ENCODE measurements around the gene SIL1. TPM values are rescaled to one million over a fixed set of nuclear protein-coding genes. Genes with fewer than 3 reads are reported as not detected.

Gene SIL1
- total RNA-seq, 2 donors from 2014 or later, result 69.9 to 75.6 TPM

GRCh38 chr5:139023286-139023685, 174.9 kb downstream of the SIL1 start:
- intact Hi-C loops (cut with DNase I), result no loop called here
- no peaks in the 10 kb centered on the region for H3K27me3 ChIP-seq (replicated peaks; ENCODE audit: insufficient read depth)
- 80% methylated on average over 8 of the region's 8 CpGs for WGBS
- DNase-seq (ENCODE audit: low spot score), result no peak
- no peak for TF ChIP-seq POLR2AphosphoS5 (IDR thresholded peaks at IDR 0.05)
- no peak for TF ChIP-seq POLR2A (IDR thresholded peaks at IDR 0.05)
- no peak for TF ChIP-seq CTCF (IDR thresholded peaks at IDR 0.05)
- H3K4me3 ChIP-seq, result no peak overlapping the region
- H3K36me3 ChIP-seq, result no peaks in the 10 kb centered on the region
- no peaks in the 10 kb centered on the region for H3K4me1 ChIP-seq (replicated peaks)
- no peaks in the 10 kb centered on the region for H3K9me3 ChIP-seq
- H3K27ac ChIP-seq, result no peak overlapping the region

GRCh38 chr5:139022528-139022927, 175.6 kb downstream of the SIL1 start:
- intact Hi-C loops (cut with DNase I), result no loop called here
- Histone ChIP-seq H3K9me3 (no peaks in the 10 kb centered on the region), H3K27me3 (replicated peaks; ENCODE audit: insufficient read depth) (no peaks in the 10 kb centered on the region), H3K4me1 (replicated peaks) (no peaks in the 10 kb centered on the region), H3K4me3 (no peak overlapping the region), H3K27ac (no peak overlapping the region), H3K36me3 (no peaks in the 10 kb centered on the region)
- WGBS, result 60% methylated on average over 1 of the region's 1 CpG
- peak; percentile 57 for DNase-seq (ENCODE audit: low spot score)
- TF ChIP-seq POLR2AphosphoS5 (IDR thresholded peaks at IDR 0.05), result peak; percentile 53
- no peak for TF ChIP-seq CTCF (IDR thresholded peaks at IDR 0.05)

GRCh38 chr5:139021346-139021745, 176.8 kb downstream of the SIL1 start:
- no peak for TF ChIP-seq POLR2AphosphoS5 (IDR thresholded peaks at IDR 0.05)
- no peak for TF ChIP-seq CTCF (IDR thresholded peaks at IDR 0.05)
- TF ChIP-seq POLR2A (IDR thresholded peaks at IDR 0.05), result no peak
- intact Hi-C loops (cut with DNase I), result no loop called here
- WGBS, result 98% methylated on average over 3 of the region's 3 CpGs
- Histone ChIP-seq H3K4me1 (replicated peaks) (no peaks in the 10 kb centered on the region), H3K9me3 (no peaks in the 10 kb centered on the region), H3K27ac (no peak overlapping the region), H3K36me3 (no peaks in the 10 kb centered on the region), H3K4me3 (no peak overlapping the region), H3K27me3 (replicated peaks; ENCODE audit: insufficient read depth) (no peaks in the 10 kb centered on the region)
- no peak for DNase-seq (ENCODE audit: low spot score)

GRCh38 chr5:139019880-139020279, 178.3 kb downstream of the SIL1 start:
- Histone ChIP-seq H3K4me3 (no peak overlapping the region), H3K27me3 (replicated peaks; ENCODE audit: insufficient read depth) (no peaks in the 10 kb centered on the region), H3K4me1 (replicated peaks) (no peaks in the 10 kb centered on the region), H3K27ac (no peak overlapping the region), H3K36me3 (no peaks in the 10 kb centered on the region), H3K9me3 (no peaks in the 10 kb centered on the region)
- TF ChIP-seq POLR2AphosphoS5 (IDR thresholded peaks at IDR 0.05), result no peak
- no peak for TF ChIP-seq POLR2A (IDR thresholded peaks at IDR 0.05)
- no peak for TF ChIP-seq CTCF (IDR thresholded peaks at IDR 0.05)
- WGBS, result 84% methylated on average over 4 of the region's 4 CpGs
- intact Hi-C loops (cut with DNase I), result no loop called here
- DNase-seq (ENCODE audit: low spot score), result no peak

GRCh38 chr5:139019211-139019610, 179.0 kb downstream of the SIL1 start:
- H3K9me3 ChIP-seq, result no peaks in the 10 kb centered on the region
- intact Hi-C loops (cut with DNase I), result no loop called here
- H3K4me3 ChIP-seq, result no peak overlapping the region
- no peak overlapping the region for H3K27ac ChIP-seq
- H3K36me3 ChIP-seq, result no peaks in the 10 kb centered on the region
- H3K27me3 ChIP-seq (replicated peaks; ENCODE audit: insufficient read depth), result no peaks in the 10 kb centered on the region
- WGBS, result 100% methylated on average over 3 of the region's 3 CpGs
- DNase-seq (ENCODE audit: low spot score), result no peak
- no peaks in the 10 kb centered on the region for H3K4me1 ChIP-seq (replicated peaks)
- no peak for TF ChIP-seq POLR2AphosphoS5 (IDR thresholded peaks at IDR 0.05)
- TF ChIP-seq CTCF (IDR thresholded peaks at IDR 0.05), result no peak
- no peak for TF ChIP-seq POLR2A (IDR thresholded peaks at IDR 0.05)
